Measurements from ENCODE around the gene LRBA. TPM values are rescaled to one million over a fixed set of nuclear protein-coding genes. Genes with fewer than 3 reads are reported as not detected.

Gene LRBA
- polyA plus RNA-seq, 1 of the 3 experiments (the other 2 are of a cell fraction): 11.4 TPM

DNA sequence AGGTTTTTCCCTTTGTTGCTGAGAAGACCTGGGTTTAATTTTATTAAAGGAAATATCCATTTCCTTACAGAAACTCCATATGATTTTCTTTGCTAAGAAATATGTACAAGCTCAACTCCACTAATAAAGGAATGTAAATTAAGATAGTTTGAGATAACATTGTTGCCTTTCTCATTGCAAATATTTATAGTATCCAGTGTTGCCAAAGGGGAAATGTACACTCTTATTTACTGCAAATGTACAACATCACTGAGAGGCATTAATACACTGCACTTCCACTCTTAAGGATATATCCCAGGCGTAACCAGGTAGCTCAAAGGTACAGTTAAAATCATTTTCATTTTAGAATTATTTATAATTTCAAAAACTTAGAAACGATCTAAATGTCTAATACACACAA is 7.5 kb upstream of the LRBA start:
- H3K27ac ChIP-seq (ENCODE audit: low read depth in 2 of 2, low read length in 1 of 2): no peak overlapping the region
- H3K4me2 ChIP-seq: no peak overlapping the region
- ChIA-PET CTCF (no interaction called here), POLR2A (no interaction called here)
- no peaks in the 10 kb centered on the region for H4K20me1 ChIP-seq (ENCODE audit: insufficient read depth)
- H3K4me1 ChIP-seq (ENCODE audit: control insufficient read depth in 1 of 2, insufficient read depth in 2 of 2, low read depth in 1 of 2, low read length in 1 of 2): no peaks in the 10 kb centered on the region
- no peaks in the 10 kb centered on the region for H3K9me2 ChIP-seq
- H3K79me2 ChIP-seq (ENCODE audit: insufficient read depth): no peaks in the 10 kb centered on the region
- no peaks in the 10 kb centered on the region for H3K36me3 ChIP-seq (replicated peaks in 1 of 2; ENCODE audit: control insufficient read depth in 1 of 2, insufficient read depth in 2 of 2, low read length in 1 of 2)
- no peak overlapping the region for H3K9ac ChIP-seq
- H2AFZ ChIP-seq (ENCODE audit: low read depth): no peak overlapping the region
- TF ChIP-seq NRF1 (IDR thresholded peaks at IDR 0.05; ENCODE audit: low read depth, low read length) (no peak), SMC3 (IDR thresholded peaks at IDR 0.05; ENCODE audit: low read depth, low read length) (no peak), ELF1 (IDR thresholded peaks at IDR 0.05) (no peak), NFIC (IDR thresholded peaks at IDR 0.05; ENCODE audit: borderline replicate concordance) (no peak), TCF12 (IDR thresholded peaks at IDR 0.05) (no peak), FOSL2 (IDR thresholded peaks at IDR 0.05; ENCODE audit: borderline replicate concordance, low read depth) (no peak), EP300 (IDR thresholded peaks at IDR 0.05; ENCODE audit: borderline replicate concordance in 1 of 2, low read depth in 1 of 2, low read length in 1 of 2) (no peak), RFX5 (IDR thresholded peaks at IDR 0.05; ENCODE audit: low read length) (no peak), EZH2phosphoT487 (IDR thresholded peaks at IDR 0.05; ENCODE audit: borderline replicate concordance, low read depth) (no peak), GABPA (IDR thresholded peaks at IDR 0.05; ENCODE audit: low read depth) (no peak), RCOR1 (IDR thresholded peaks at IDR 0.05; ENCODE audit: low read length) (no peak), GATA2 (CRISPR knock-in tag; IDR thresholded peaks at IDR 0.05) (no peak)
- TF ChIP-seq, protein P1, sequence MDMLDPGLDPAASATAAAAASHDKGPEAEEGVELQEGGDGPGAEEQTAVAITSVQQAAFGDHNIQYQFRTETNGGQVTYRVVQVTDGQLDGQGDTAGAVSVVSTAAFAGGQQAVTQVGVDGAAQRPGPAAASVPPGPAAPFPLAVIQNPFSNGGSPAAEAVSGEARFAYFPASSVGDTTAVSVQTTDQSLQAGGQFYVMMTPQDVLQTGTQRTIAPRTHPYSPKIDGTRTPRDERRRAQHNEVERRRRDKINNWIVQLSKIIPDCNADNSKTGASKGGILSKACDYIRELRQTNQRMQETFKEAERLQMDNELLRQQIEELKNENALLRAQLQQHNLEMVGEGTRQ (IDR thresholded peaks at IDR 0.05; ENCODE audit: borderline replicate concordance, low read depth, low read length): no peak
- H3F3A ChIP-seq (replicated peaks; ENCODE audit: insufficient read depth): no peaks in the 10 kb centered on the region
- no peaks in the 10 kb centered on the region for H3K9me3 ChIP-seq
- no peaks in the 10 kb centered on the region for H3K27me3 ChIP-seq (ENCODE audit: insufficient read depth)
- DNase-seq: no peak
- no peak overlapping the region for H3K4me3 ChIP-seq (ENCODE audit: low read depth in 2 of 2, low read length in 1 of 2)
- WGBS (ENCODE audit: low lambda C conversion rate): 47% methylated on average over 2 of the region's 2 CpGs

DNA sequence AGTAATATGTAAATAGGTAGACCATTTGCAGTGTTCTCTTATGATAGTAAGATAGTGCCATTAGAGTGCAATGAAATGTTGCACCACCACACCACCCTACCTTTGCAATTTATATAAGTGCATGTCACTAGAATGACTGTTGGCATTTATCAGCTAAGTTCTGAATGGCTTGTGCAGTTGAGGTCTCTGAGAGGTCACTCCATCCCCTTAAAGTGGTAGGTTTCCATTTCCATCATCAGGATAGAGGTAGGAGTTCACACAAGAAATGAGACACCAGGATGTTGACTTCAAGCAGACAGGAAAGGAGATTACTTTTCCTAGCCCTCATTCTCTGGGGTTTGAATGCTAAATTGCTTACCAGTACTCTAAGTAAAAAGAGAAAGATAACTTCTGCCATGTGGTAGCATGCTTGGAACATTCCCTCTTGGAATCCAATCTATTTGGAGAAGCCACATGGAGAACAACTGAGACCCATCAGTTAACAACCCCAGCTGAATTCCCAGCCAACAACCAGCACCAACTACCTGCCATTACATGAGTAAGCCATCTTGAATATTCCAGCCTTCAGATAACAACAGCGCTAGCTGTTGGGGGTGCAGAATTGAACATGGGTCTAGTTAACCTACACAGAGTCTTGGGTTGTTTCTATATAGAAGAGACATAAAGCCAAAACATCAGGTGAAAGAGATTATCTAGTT is 6.7 kb upstream of the LRBA start:
- CTCF ChIA-PET: no interaction called here
- POLR2A ChIA-PET: no interaction called here

More for the DNA sequence above, 6.7 kb upstream of the LRBA start:
- no peak for TF ChIP-seq NFIC (IDR thresholded peaks at IDR 0.05; ENCODE audit: borderline replicate concordance)
- TF ChIP-seq, protein P2, sequence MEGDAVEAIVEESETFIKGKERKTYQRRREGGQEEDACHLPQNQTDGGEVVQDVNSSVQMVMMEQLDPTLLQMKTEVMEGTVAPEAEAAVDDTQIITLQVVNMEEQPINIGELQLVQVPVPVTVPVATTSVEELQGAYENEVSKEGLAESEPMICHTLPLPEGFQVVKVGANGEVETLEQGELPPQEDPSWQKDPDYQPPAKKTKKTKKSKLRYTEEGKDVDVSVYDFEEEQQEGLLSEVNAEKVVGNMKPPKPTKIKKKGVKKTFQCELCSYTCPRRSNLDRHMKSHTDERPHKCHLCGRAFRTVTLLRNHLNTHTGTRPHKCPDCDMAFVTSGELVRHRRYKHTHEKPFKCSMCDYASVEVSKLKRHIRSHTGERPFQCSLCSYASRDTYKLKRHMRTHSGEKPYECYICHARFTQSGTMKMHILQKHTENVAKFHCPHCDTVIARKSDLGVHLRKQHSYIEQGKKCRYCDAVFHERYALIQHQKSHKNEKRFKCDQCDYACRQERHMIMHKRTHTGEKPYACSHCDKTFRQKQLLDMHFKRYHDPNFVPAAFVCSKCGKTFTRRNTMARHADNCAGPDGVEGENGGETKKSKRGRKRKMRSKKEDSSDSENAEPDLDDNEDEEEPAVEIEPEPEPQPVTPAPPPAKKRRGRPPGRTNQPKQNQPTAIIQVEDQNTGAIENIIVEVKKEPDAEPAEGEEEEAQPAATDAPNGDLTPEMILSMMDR (IDR thresholded peaks at IDR 0.05): no peak
- no peak for TF ChIP-seq RAD21 (IDR thresholded peaks at IDR 0.05; ENCODE audit: low read length)
- TF ChIP-seq, protein P1 (IDR thresholded peaks at IDR 0.05; ENCODE audit: borderline replicate concordance, low read depth, low read length): no peak
- no peak for TF ChIP-seq EZH2phosphoT487 (IDR thresholded peaks at IDR 0.05; ENCODE audit: borderline replicate concordance, low read depth)
- no peak for TF ChIP-seq RCOR1 (IDR thresholded peaks at IDR 0.05; ENCODE audit: low read length)
- no peak for TF ChIP-seq YY1 (IDR thresholded peaks at IDR 0.05; ENCODE audit: low read depth)
- no peak for TF ChIP-seq JUND (IDR thresholded peaks at IDR 0.05)
- no peak for TF ChIP-seq POLR2AphosphoS5 (IDR thresholded peaks at IDR 0.05; ENCODE audit: low read depth, low read length)
- TF ChIP-seq FOXM1 (IDR thresholded peaks at IDR 0.05; ENCODE audit: low read depth): no peak
- TF ChIP-seq, protein P3, sequence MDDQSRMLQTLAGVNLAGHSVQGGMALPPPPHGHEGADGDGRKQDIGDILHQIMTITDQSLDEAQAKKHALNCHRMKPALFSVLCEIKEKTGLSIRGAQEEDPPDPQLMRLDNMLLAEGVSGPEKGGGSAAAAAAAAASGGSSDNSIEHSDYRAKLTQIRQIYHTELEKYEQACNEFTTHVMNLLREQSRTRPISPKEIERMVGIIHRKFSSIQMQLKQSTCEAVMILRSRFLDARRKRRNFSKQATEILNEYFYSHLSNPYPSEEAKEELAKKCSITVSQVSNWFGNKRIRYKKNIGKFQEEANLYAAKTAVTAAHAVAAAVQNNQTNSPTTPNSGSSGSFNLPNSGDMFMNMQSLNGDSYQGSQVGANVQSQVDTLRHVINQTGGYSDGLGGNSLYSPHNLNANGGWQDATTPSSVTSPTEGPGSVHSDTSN (IDR thresholded peaks at IDR 0.05): no peak
- Histone ChIP-seq H3K9ac (no peak overlapping the region), H3K4me3 (ENCODE audit: low read depth in 2 of 2, low read length in 1 of 2) (no peak overlapping the region), H3F3A (replicated peaks; ENCODE audit: insufficient read depth) (no peaks in the 10 kb centered on the region), H2AFZ (ENCODE audit: low read depth) (no peak overlapping the region), H3K27me3 (ENCODE audit: insufficient read depth) (no peaks in the 10 kb centered on the region), H3K79me2 (ENCODE audit: insufficient read depth) (no peaks in the 10 kb centered on the region), H4K20me1 (ENCODE audit: insufficient read depth) (no peaks in the 10 kb centered on the region), H3K9me3 (no peaks in the 10 kb centered on the region), H3K27ac (ENCODE audit: low read depth in 2 of 2, low read length in 1 of 2) (no peak overlapping the region), H3K36me3 (replicated peaks in 1 of 2; ENCODE audit: control insufficient read depth in 1 of 2, insufficient read depth in 2 of 2, low read length in 1 of 2) (no peaks in the 10 kb centered on the region), H3K4me2 (no peak overlapping the region), H3K9me2 (no peaks in the 10 kb centered on the region), H3K4me1 (ENCODE audit: control insufficient read depth in 1 of 2, insufficient read depth in 2 of 2, low read depth in 1 of 2, low read length in 1 of 2) (no peaks in the 10 kb centered on the region)
- WGBS (ENCODE audit: low lambda C conversion rate): 100% methylated on average over 1 of the region's 1 CpG
- DNase-seq: no peak

Data from SK-N-SH (cell line).